T-cell (primary cell): Measurements from ENCODE around the gene IKZF2. TPM values are rescaled to one million over a fixed set of nuclear protein-coding genes. Genes with fewer than 3 reads are reported as not detected.

Source experiments
- ATAC-seq, 4 experiments: fragments of 200-7000 bp in 3 of 4; fragments of 150-1000 bp in 1 of 4; cut with Tn5 transposase; replicated peaks in 1 of 4; 1 replicate in 3 of 4; 2 replicates in 1 of 4; pipeline ENCODE4 v1.10.0; 2021; ENCODE audit warnings: moderate library complexity in 3 of 4, mild to moderate bottlenecking in 2 of 4, moderate number of reproducible peaks in 1 of 4
- CTCF ChIA-PET, 2 donors: fragments of 300-600 bp; sonication (Branson Sonifier 250); formaldehyde crosslinking; loops; one replicate each; lab custom pipeline; 2022; ENCODE audit warnings: antibody characterized with exemption in 2 of 2; lab: Charles Lee
- POLR2A ChIA-PET, 2 donors: fragments of 300-600 bp; sonication (Branson Sonifier 250); formaldehyde crosslinking; loops; one replicate each; lab custom pipeline; 2022; ENCODE audit warnings: antibody characterized with exemption in 2 of 2; lab: Charles Lee
- DNase-seq, 35 experiments: peaks; one replicate each; pipeline versions ENCODE4 v3.0.0 to v3.0.0-alpha.2; 2013 to 2023
- H3K27ac ChIP-seq: one replicate; pipeline ENCODE4 v1.5.1; 2013; ENCODE audit warnings: low read length
- H3K27me3 ChIP-seq, 2 experiments: replicated peaks in 1 of 2; 1 replicate in 1 of 2; 2 replicates in 1 of 2; pipeline versions ENCODE4 v1.6.1 to v1.7.0; 2013; ENCODE audit warnings: low read length in 1 of 2, mixed read lengths in 1 of 2; ENCODE audit not compliant: control insufficient read depth in 2 of 2, insufficient read depth in 2 of 2; ENCODE audit errors: extremely low read depth in 1 of 2
- H3K36me3 ChIP-seq, 2 donors: 1 replicate in 1 of 2; 2 replicates in 1 of 2; pipeline versions ENCODE4 v1.6.1 to v1.7.0; 2013; ENCODE audit warnings: low read length in 1 of 2; ENCODE audit not compliant: control insufficient read depth in 2 of 2, insufficient read depth in 1 of 2; ENCODE audit errors: extremely low read depth in 1 of 2
- H3K4me1 ChIP-seq, 2 experiments: 1 replicate in 1 of 2; 2 replicates in 1 of 2; pipeline versions ENCODE4 v1.6.1 to v1.7.0; 2013; ENCODE audit warnings: low read length in 2 of 2, mixed read lengths in 1 of 2; ENCODE audit not compliant: insufficient read depth in 2 of 2, control insufficient read depth in 1 of 2; ENCODE audit errors: extremely low read depth in 1 of 2
- H3K4me3 ChIP-seq, 2 donors: 1 replicate in 1 of 2; 2 replicates in 1 of 2; pipeline versions ENCODE4 v1.5.1 to v1.7.0; 2013; ENCODE audit warnings: mild to moderate bottlenecking in 2 of 2, low read length in 1 of 2, moderate library complexity in 1 of 2; ENCODE audit not compliant: control insufficient read depth in 1 of 2; ENCODE audit errors: extremely low read depth in 1 of 2
- H3K9me3 ChIP-seq: 2 replicates; pipeline ENCODE4 v1.7.0; 2013
- H3K27ac Mint-ChIP-seq, 2 donors: one replicate each; pipeline ENCODE4 v1.8.0; 2020 to 2021; ENCODE audit warnings: mild to moderate bottlenecking in 2 of 2, mixed read lengths in 2 of 2
- H3K27me3 Mint-ChIP-seq, 2 donors: one replicate each; pipeline ENCODE4 v1.8.0; 2021 to 2022; ENCODE audit warnings: mixed read lengths in 2 of 2
- H3K36me3 Mint-ChIP-seq: one replicate; pipeline ENCODE4 v1.8.0; 2021; ENCODE audit warnings: mixed read lengths
- H3K4me1 Mint-ChIP-seq, 3 donors: one replicate each; pipeline ENCODE4 v1.8.0; 2020 to 2022; ENCODE audit warnings: mixed read lengths in 3 of 3, mild to moderate bottlenecking in 1 of 3
- H3K4me3 Mint-ChIP-seq, 3 donors: one replicate each; pipeline ENCODE4 v1.8.0; 2020 to 2022; ENCODE audit warnings: mild to moderate bottlenecking in 3 of 3, mixed read lengths in 3 of 3, moderate library complexity in 3 of 3
- H3K9me3 Mint-ChIP-seq, 3 donors: one replicate each; pipeline ENCODE4 v1.8.0; 2020 to 2022; ENCODE audit warnings: mixed read lengths in 3 of 3
- WGBS: methylation state at CpG from one replicate; pipeline ENCODE4 v1.1.5; 2013; ENCODE audit warnings: missing lambda C conversion rate; ENCODE audit not compliant: insufficient coverage; 5-methylcytosine and 5-hydroxymethylcytosine counted together
- total RNA-seq, 35 experiments: library from RNA in 6 of 35; stranded (reverse) in 6 of 35; fragments of 120-200 nt in 1 of 35; gene quantifications; one replicate each; pipeline versions ENCODE4 v1.2.1 to v1.2.4 and lab custom pipeline; 2013 to 2026

Gene IKZF2
- total RNA-seq, 5 donors from 2014 or later (not counting 1 experiment from before 2014, with no cell fraction given) = 23.4 to 64.1 (median 31.0) TPM

DNA sequence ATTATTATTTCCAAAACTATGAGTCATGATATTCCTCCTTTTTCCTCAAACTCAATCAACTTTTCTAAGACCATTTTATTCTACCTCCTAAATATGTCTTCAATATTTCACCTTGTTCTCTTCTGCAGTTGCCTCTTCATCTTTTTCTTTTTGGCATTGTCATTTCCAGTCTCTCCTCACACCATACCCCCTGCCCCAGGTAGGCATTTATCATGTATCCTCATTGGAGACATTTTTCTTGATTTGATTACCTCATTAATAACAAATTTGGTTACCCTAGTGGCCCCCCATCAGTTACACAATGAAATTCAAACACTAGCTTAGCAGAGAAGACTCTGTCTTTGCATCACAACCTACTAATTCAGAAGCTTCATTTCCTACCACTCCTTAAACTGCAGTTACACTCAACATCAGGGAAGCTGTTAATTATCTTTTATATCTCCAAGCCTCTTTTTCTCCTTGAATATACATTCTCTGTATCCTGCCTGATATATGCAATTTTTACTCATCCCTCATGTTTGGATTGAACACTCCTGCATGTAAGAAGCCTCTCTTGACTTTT is 133.0 kb downstream of the IKZF2 start:
- H3K27me3 Mint-ChIP-seq = no peaks in the 10 kb centered on the region
- H3K36me3 Mint-ChIP-seq = peaks cover 6% of the 10 kb centered on the region
- H3K4me3 Mint-ChIP-seq = no peak overlapping the region
- H3K4me3 ChIP-seq = no peak overlapping the region
- no peaks in the 10 kb centered on the region for H3K36me3 ChIP-seq
- peaks cover 0 to 3% of the 10 kb centered on the region in 2 experiments for H3K4me1 ChIP-seq
- no peaks in the 10 kb centered on the region for H3K9me3 ChIP-seq
- H3K27ac ChIP-seq = no peak overlapping the region
- no peak for ATAC-seq
- ChIA-PET CTCF (no interaction called here), POLR2A (interaction anchor here in 1 of 2 donors (0.5 kb wide), 1 partner anchor 128 kb away, joined by 3 read pairs; no protein-coding TSS in a partner anchor)
- no peak overlapping the region for H3K27ac Mint-ChIP-seq
- peaks cover 0 to 27% (median 22%) of the 10 kb centered on the region in 3 donors for H3K4me1 Mint-ChIP-seq
- H3K27me3 ChIP-seq = no peaks in the 10 kb centered on the region
- DNase-seq = no peak
- no peaks in the 10 kb centered on the region for H3K9me3 Mint-ChIP-seq

DNA sequence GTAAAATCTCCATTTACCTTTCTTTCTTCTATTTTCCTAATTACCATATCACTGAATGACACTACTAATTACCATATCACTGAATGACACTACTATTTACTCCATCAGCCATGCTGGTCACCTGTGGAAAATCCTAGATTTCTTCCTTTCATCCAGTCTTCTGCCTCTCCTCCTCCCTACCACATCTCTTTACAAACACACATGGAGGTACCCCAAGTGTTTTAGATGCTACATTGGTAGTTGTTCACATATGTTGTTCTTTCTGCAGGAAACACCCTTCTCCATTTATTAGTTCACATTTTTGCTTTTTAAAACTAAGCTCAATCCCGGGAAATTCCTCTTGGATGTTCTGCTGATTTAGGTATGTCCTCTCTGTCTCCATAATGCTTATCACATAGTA is 134.0 kb downstream of the IKZF2 start:
- Mint-ChIP-seq H3K4me3 (no peak overlapping the region), H3K4me1 (peaks cover 0 to 27% (median 22%) of the 10 kb centered on the region in 3 donors), H3K36me3 (peaks cover 6% of the 10 kb centered on the region), H3K9me3 (no peaks in the 10 kb centered on the region), H3K27ac (peak overlapping the region in 1 of 2 donors; percentile 13), H3K27me3 (no peaks in the 10 kb centered on the region)
- POLR2A ChIA-PET = no interaction called here
- Histone ChIP-seq H3K4me1 (no peaks in the 10 kb centered on the region), H3K27ac (no peak overlapping the region), H3K27me3 (no peaks in the 10 kb centered on the region), H3K9me3 (no peaks in the 10 kb centered on the region), H3K4me3 (no peak overlapping the region), H3K36me3 (no peaks in the 10 kb centered on the region)
- no peak for ATAC-seq
- no CpG with 5 or more reads among the region's 1 CpG for WGBS
- no peak for DNase-seq
- CTCF ChIA-PET = no interaction called here

DNA sequence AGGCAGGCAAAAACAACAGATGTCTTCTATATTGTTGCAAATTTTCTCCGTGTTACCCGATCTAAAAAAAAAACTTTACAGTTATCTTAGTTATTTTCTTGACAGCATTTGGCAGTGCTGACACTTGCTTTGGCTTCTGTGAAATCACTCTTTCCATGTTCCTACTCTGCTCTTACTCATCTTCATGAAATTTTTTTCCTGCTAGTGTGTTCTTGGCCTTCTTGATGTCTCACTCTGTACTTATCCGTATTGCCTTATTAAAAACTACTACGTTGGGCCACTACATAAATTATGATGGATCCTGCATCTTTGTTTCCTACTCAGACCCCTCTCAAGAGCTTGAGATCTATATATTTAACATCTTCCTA is 134.4 kb downstream of the IKZF2 start:
- no peak overlapping the region for H3K27ac ChIP-seq
- Mint-ChIP-seq H3K4me3 (no peak overlapping the region), H3K9me3 (no peaks in the 10 kb centered on the region), H3K27me3 (no peaks in the 10 kb centered on the region), H3K27ac (no peak overlapping the region), H3K4me1 (peaks cover 0 to 24% (median 17%) of the 10 kb centered on the region in 3 donors), H3K36me3 (peaks cover 6% of the 10 kb centered on the region)
- no CpG with 5 or more reads among the region's 4 CpGs for WGBS
- no peaks in the 10 kb centered on the region for H3K36me3 ChIP-seq
- H3K4me1 ChIP-seq = no peaks in the 10 kb centered on the region
- no peak for ATAC-seq
- no peaks in the 10 kb centered on the region for H3K9me3 ChIP-seq
- H3K4me3 ChIP-seq = no peak overlapping the region
- no peaks in the 10 kb centered on the region for H3K27me3 ChIP-seq
- ChIA-PET POLR2A (no interaction called here), CTCF (no interaction called here)
- DNase-seq = no peak

DNA sequence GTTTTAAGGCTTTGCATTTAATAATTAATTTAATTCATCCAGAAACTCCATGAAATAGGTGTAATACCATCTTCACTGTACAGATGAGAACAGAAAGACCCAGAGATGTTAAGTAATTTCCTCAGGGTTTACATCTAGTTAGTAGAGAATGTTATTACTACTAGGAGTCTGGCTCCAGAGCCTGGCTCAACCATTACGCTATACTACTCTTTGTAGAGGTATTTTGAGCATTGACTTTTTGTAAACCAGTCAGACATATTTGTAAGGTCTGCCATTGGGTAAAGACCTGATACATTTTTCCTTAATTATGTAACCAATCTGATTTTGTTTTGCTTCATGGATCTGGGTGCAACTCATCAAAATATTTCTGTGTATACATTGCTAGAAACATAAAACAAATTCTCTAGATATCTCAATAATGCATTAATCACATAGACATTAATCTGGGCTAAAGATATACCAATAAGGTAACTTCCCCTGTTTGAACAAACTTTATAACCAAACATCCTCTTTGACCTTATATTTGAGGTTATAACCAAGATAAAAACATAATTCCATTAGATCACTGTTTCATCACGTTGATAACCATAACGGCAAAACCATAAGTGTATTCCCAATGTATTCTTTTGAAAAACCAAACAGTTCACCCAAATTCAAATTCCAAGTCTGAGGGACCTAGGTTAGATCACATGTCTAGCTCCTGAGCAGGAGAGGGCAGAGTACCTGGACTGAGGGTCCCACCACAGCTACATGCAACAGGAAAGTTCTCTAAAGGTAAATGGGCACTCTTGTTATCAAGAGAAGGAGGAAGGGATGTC is 135.0 kb downstream of the IKZF2 start:
- H3K4me3 Mint-ChIP-seq = peak overlapping the region in 2 of 3 donors; percentile 7 to 23
- no peak overlapping the region for H3K27ac Mint-ChIP-seq

DNA sequence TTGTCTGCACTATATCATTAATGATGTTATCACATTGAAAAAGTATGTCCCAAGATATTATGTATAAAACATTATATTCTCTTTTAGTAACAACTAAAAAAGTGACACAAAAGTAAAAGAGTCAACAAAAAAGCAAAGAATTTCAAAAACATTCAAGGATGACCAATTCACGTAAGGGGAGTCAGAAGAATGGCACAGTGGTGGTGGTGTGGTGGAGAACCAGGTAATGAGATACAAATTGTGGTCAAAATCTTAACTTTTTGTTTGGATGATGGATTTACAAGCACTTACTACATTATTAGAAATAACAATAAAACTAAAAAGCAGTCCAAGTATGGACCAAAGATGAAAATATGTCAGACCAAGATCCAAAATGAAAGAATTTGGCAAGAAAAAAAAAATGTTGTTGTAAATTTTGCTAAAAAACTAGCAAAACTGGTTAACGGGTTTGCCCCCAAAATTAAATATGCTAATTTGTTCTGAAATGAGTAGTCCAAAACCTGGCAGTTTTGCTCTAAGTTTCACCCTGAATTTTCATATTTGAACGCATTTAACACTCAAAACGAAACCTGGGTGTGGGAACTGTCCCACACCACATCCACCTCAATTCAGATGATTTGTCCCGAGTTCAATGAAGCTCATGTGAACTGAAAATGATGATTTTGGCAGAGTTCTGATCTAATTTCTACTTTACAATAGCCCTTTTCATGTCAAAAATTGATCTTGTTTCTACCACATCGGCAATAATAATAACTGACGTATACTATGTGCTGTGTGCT is 135.8 kb downstream of the IKZF2 start:
- ChIA-PET POLR2A (no interaction called here), CTCF (no interaction called here)
- Histone ChIP-seq H3K4me1 (no peaks in the 10 kb centered on the region), H3K9me3 (no peaks in the 10 kb centered on the region), H3K27me3 (no peaks in the 10 kb centered on the region), H3K36me3 (peaks cover 0 to under 1% of the 10 kb centered on the region in 2 donors), H3K27ac (peak overlapping the region; percentile 35), H3K4me3 (no peak overlapping the region)
- WGBS = 40% methylated on average over 1 of the region's 7 CpGs
- H3K4me3 Mint-ChIP-seq = peak overlapping the region in 2 of 3 donors; percentile 7 to 23
- ATAC-seq (peak; percentile 40 to 53 (median 42)), DNase-seq (peak in 5 of 35 experiments; percentile 3 to 41 (median 4))
- H3K36me3 Mint-ChIP-seq = peaks cover 3% of the 10 kb centered on the region
- H3K9me3 Mint-ChIP-seq = no peaks in the 10 kb centered on the region
- peak overlapping the region in 1 of 2 donors; percentile 39 for H3K27ac Mint-ChIP-seq
- H3K4me1 Mint-ChIP-seq = peaks cover 0 to 24% (median 15%) of the 10 kb centered on the region in 3 donors
- no peaks in the 10 kb centered on the region for H3K27me3 Mint-ChIP-seq

More for the DNA sequence above, 135.0 kb downstream of the IKZF2 start:
- Histone ChIP-seq H3K9me3 (no peaks in the 10 kb centered on the region), H3K27ac (peak overlapping the region; percentile 35), H3K4me3 (no peak overlapping the region), H3K27me3 (no peaks in the 10 kb centered on the region), H3K36me3 (no peaks in the 10 kb centered on the region), H3K4me1 (no peaks in the 10 kb centered on the region)
- Mint-ChIP-seq H3K36me3 (peaks cover 5% of the 10 kb centered on the region), H3K9me3 (no peaks in the 10 kb centered on the region), H3K27me3 (no peaks in the 10 kb centered on the region), H3K4me1 (peaks cover 0 to 24% (median 15%) of the 10 kb centered on the region in 3 donors)
- no peak for DNase-seq
- WGBS = 54% methylated on average over 2 of the region's 3 CpGs
- peak in 1 of 4 experiments; percentile 16 for ATAC-seq
- ChIA-PET POLR2A (no interaction called here), CTCF (no interaction called here)

DNA sequence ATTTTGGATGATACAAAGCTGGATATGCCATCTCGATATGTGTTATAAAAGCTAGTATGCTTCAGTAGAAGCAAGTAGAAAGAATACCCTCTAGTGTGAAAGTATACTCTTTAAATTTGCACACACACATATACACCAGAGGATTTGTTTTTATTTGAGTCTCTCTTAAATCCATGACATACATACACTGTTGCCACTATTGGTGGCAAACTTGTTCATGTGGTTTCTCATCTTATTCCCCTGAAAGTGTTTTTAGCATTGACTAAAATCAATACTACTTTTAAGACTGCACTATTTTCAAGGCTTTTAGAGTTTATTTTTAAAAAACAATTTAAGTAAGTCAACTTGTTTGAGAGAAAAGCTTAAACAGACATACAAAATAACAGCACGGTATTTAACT is 137.4 kb downstream of the IKZF2 start:
- CTCF ChIA-PET = interaction anchor here in 1 of 2 donors (0.6 kb wide), 1 partner anchor 64 kb away, joined by 3 read pairs; no protein-coding TSS in a partner anchor
- no peaks in the 10 kb centered on the region for H3K27me3 ChIP-seq
- Mint-ChIP-seq H3K9me3 (no peaks in the 10 kb centered on the region), H3K27me3 (no peaks in the 10 kb centered on the region), H3K27ac (no peak overlapping the region), H3K36me3 (peaks cover 3% of the 10 kb centered on the region), H3K4me3 (no peak overlapping the region), H3K4me1 (peaks cover 0 to 24% (median 15%) of the 10 kb centered on the region in 3 donors)
- no peak overlapping the region for H3K4me3 ChIP-seq
- POLR2A ChIA-PET = interaction anchor here in 1 of 2 donors (0.7 kb wide), 1 partner anchor 317 kb away, joined by 3 read pairs; no protein-coding TSS in a partner anchor
- H3K27ac ChIP-seq = no peak overlapping the region
- DNase-seq (no peak), ATAC-seq (no peak)
- H3K9me3 ChIP-seq = no peaks in the 10 kb centered on the region
- H3K36me3 ChIP-seq = peaks cover 0 to 4% of the 10 kb centered on the region in 2 donors
- WGBS = no CpG with 5 or more reads among the region's 2 CpGs
- no peaks in the 10 kb centered on the region for H3K4me1 ChIP-seq
